ENCODE data around the gene ARSI.

The ARSI gene

GRCh38 chr5:150302301-150303069, at the start of gene ARSI:
Gene ARSI, minus strand, starts transcription at chr5:150302905. Its CDS starts 532 bp downstream, at chr5:150302373.
- no peak for DNase-seq

GRCh38 chr5:150350524-150351344, 48.0 kb upstream of the ARSI start:
- peak; percentile 43 for DNase-seq

GRCh38 chr5:150349681-150350275, 47.1 kb upstream of the ARSI start:
- no peak for DNase-seq

GRCh38 chr5:150347451-150347850, 44.7 kb upstream of the ARSI start:
- DNase-seq = no peak

GRCh38 chr5:150347003-150347402, 44.3 kb upstream of the ARSI start:
- DNase-seq = no peak

GRCh38 chr5:150346592-150346991, 43.9 kb upstream of the ARSI start:
- no peak for DNase-seq

GRCh38 chr5:150345716-150346115, 43.0 kb upstream of the ARSI start:
- no peak for DNase-seq

GRCh38 chr5:150343994-150344631, 41.4 kb upstream of the ARSI start:
- DNase-seq = no peak

GRCh38 chr5:150342583-150342982, 39.9 kb upstream of the ARSI start:
- no peak for DNase-seq

- DNase-seq = no peak
Measured at GRCh38 chr5:150341989-150342388, 39.3 kb upstream of the ARSI start.

- DNase-seq = no peak
Measured at GRCh38 chr5:150341331-150341730, 38.6 kb upstream of the ARSI start.

- no peak for DNase-seq
Measured at GRCh38 chr5:150340614-150341255, 38.0 kb upstream of the ARSI start.

GRCh38 chr5:150339841-150340240, 37.1 kb upstream of the ARSI start:
- no peak for DNase-seq

- DNase-seq = no peak
Measured at GRCh38 chr5:150339165-150339564, 36.5 kb upstream of the ARSI start.

GRCh38 chr5:150338546-150338945, 35.8 kb upstream of the ARSI start:
- no peak for DNase-seq

GRCh38 chr5:150335778-150336177, 33.1 kb upstream of the ARSI start:
- no peak for DNase-seq

GRCh38 chr5:150333400-150333799, 30.7 kb upstream of the ARSI start:
- DNase-seq = no peak

GRCh38 chr5:150329881-150330876, 27.5 kb upstream of the ARSI start:
- no peak for DNase-seq

- DNase-seq = no peak
Measured at GRCh38 chr5:150329038-150329437, 26.3 kb upstream of the ARSI start.

- no peak for DNase-seq
Measured at GRCh38 chr5:150328515-150328914, 25.8 kb upstream of the ARSI start.

GRCh38 chr5:150327139-150327538, 24.4 kb upstream of the ARSI start:
- no peak for DNase-seq

All from NCI-H345 (cell line).